Suprapubic skin (tissue), 4 donors: ENCODE measurements around the gene SEC61G.

Experiments used
- EP300 ChIP-seq: sonication (generic); formaldehyde crosslinking; IDR thresholded peaks from one replicate; pipeline ENCODE4 v1.6.1; 2017; ENCODE audit warnings: antibody characterized with exemption
- POLR2A ChIP-seq, 2 donors: fragments of 450-650 bp; IDR thresholded peaks; one replicate each; pipeline ENCODE4 v1.6.1; 2017; ENCODE audit warnings: antibody characterized with exemption in 2 of 2, mild to moderate bottlenecking in 2 of 2, moderate library complexity in 2 of 2
- POLR2AphosphoS5 ChIP-seq, 3 donors: sonication (generic); formaldehyde crosslinking; IDR thresholded peaks; one replicate each; pipeline ENCODE4 v1.6.1; 2017; ENCODE audit warnings: antibody characterized with exemption in 3 of 3

- TF ChIP-seq POLR2A (IDR thresholded peaks at IDR 0.05) (no peak), POLR2AphosphoS5 (IDR thresholded peaks at IDR 0.05) (no peak), EP300 (no peak)
These were observed 16.1 kb upstream of the SEC61G start for GRCh38 chr7:54774785-54775740.
